Measurements from ENCODE around the gene MBD5. TPM values are rescaled to one million over a fixed set of nuclear protein-coding genes. Genes with fewer than 3 reads are reported as not detected.

MBD5 gene
- total and polyA plus RNA-seq, 2 experiments from 2014 or later = 12.1 to 23.4 TPM

DNA sequence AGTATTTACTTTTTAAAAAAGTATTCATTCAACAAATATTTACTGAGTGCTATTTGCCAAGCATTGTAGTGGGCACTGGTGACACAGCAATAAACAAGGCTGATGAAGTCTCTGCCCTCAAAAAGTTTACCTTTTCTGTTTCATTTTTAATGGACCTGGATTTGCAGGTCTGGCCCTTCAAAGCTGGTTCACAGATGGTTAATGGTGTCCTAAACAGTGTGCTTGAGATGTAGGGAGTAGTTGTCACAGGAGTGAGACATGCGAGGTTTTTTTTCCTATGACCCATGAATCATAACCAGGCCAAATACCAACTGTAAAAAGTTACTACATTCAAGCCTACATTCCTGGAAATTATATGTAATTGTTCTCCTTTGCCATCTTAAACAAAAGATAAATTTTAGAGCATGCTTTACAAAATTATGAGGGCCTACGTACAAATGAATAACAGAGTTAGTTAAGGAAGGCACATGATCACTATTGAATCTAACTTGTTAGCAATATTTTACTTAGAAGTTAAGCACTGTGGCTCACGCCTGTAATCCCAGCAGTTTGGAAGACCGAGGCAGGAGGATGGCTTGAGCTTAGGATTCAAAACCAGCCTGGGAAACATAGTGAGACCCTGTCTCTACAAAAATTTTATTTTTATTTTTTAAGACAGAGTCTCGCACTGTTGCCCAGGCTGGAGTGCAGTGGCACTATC lies 223.9 kb downstream of the MBD5 start:
- in situ Hi-C loops (cut with MboI) = no loop called here
- Histone ChIP-seq H3K9me2 (ENCODE audit: insufficient read depth) (no peaks in the 10 kb centered on the region), H3K36me3 (ENCODE audit: low read depth) (no peaks in the 10 kb centered on the region), H3K4me1 (ENCODE audit: insufficient read depth) (peaks cover 33% of the 10 kb centered on the region), H3K4me3 (peak overlapping the region; percentile 7; the same call in 1 of the 2 replicates), H3K27ac (peak overlapping the region; percentile 64), H3K4me2 (ENCODE audit: unreplicated experiment) (peak overlapping the region; percentile 59), H3K9ac (peak overlapping the region; percentile 10), H4K20me1 (ENCODE audit: insufficient read depth) (no peaks in the 10 kb centered on the region), H3F3A (ENCODE audit: insufficient read depth) (peaks cover 17% of the 10 kb centered on the region; the same call in 1 of the 2 replicates), H3K79me2 (ENCODE audit: insufficient read depth) (peaks cover 10% of the 10 kb centered on the region), H2AFZ (peak overlapping the region; percentile 14), H3K27me3 (replicated peaks; ENCODE audit: insufficient read depth) (no peaks in the 10 kb centered on the region), H3K9me3 (ENCODE audit: low read depth) (no peaks in the 10 kb centered on the region)
- WGBS, 2 experiments (ENCODE audit: low coverage in 1 of 2, low lambda C conversion rate in 2 of 2, missing lambda C conversion rate in 2 of 2) = 11 to 15% methylated on average over 5 of the region's 5 CpGs
- peak; percentile 87 for DNase-seq
- TF ChIP-seq EZH2phosphoT487 (IDR thresholded peaks at IDR 0.05; ENCODE audit: insufficient read depth, low read depth) (no peak), EZH2 (IDR thresholded peaks at IDR 0.05; ENCODE audit: insufficient read depth, poor library complexity, severe bottlenecking) (no peak)

DNA sequence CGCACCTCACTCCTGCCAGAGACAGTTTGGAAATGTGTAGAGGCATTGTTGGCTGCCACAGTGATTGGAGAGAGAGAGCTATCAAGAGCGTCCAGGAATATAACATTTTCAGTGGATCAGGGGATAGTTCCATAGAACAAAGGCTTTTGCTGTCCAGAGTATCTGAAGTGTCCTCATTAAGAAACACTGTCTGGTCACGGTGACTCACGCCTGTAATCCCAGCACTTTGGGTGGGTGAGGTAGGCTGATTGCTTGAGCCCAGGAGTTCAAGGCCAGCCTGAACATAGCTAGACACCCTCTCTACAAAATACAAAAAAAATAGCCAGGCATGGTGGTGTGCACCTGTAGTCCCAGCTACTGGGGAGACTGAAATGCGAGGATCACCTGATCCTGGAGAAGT lies 231.1 kb downstream of the MBD5 start:
- Histone ChIP-seq H3K4me1 (ENCODE audit: insufficient read depth) (no peaks in the 10 kb centered on the region), H3K9me3 (ENCODE audit: low read depth) (no peaks in the 10 kb centered on the region), H3K36me3 (ENCODE audit: low read depth) (peaks cover 5% of the 10 kb centered on the region; the same call in 1 of the 2 replicates), H3F3A (ENCODE audit: insufficient read depth) (no peaks in the 10 kb centered on the region), H3K27me3 (replicated peaks; ENCODE audit: insufficient read depth) (no peaks in the 10 kb centered on the region), H3K79me2 (ENCODE audit: insufficient read depth) (peaks cover 4% of the 10 kb centered on the region; the same call in 1 of the 2 replicates), H2AFZ (no peak overlapping the region), H4K20me1 (ENCODE audit: insufficient read depth) (no peaks in the 10 kb centered on the region), H3K4me2 (ENCODE audit: unreplicated experiment) (no peak overlapping the region), H3K27ac (no peak overlapping the region), H3K9me2 (ENCODE audit: insufficient read depth) (no peaks in the 10 kb centered on the region), H3K9ac (no peak overlapping the region), H3K4me3 (no peak overlapping the region)
- 97 to 100% methylated on average over 5 of the region's 5 CpGs for WGBS, 2 experiments (ENCODE audit: low coverage in 1 of 2, low lambda C conversion rate in 2 of 2, missing lambda C conversion rate in 2 of 2)
- TF ChIP-seq EZH2phosphoT487 (IDR thresholded peaks at IDR 0.05; ENCODE audit: insufficient read depth, low read depth) = no peak
- TF ChIP-seq EZH2 (IDR thresholded peaks at IDR 0.05; ENCODE audit: insufficient read depth, poor library complexity, severe bottlenecking) = no peak
- in situ Hi-C loops (cut with MboI) = no loop called here
- DNase-seq = no peak

DNA sequence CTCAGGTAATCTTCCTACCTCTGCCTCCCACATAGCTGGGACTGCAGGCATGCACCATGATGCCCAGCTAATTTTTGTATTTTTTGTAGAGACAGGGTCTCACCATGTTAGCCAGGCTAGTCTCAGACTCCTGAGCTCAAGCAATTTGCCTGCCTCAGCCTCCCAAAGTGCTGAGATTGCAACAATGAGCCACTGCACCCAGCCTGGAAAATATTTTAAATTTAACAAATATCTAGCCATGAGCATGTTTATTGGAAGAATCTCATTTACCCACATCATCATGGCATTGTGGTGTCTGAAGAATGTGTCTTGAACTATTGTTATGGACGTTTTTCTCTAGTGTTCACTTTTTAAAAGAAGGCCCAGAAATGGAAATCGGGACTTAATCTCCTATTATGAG lies 231.8 kb downstream of the MBD5 start:
- 94 to 100% methylated on average over 2 of the region's 2 CpGs for WGBS, 2 experiments (ENCODE audit: low coverage in 1 of 2, low lambda C conversion rate in 2 of 2, missing lambda C conversion rate in 2 of 2)
- H3K4me2 ChIP-seq (ENCODE audit: unreplicated experiment) = no peak overlapping the region
- in situ Hi-C loops (cut with MboI) = no loop called here

DNA sequence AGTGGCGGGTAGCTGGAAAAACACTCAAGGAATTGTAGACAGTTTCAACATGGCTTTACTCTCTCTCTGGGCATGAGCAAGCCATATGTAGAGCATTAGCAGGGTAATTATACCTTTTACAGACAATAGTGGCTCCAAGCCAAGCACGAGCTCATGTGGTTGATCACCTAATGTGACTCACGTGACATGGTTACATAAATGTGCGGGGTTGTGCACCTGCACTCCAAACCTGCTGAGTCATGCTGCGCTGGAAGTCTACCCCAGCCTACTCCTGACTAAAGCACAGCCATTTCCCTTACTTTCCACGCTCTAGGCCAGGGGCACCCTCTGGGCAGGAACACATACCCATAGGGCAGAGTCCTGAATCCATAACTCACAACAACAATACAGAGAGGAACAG lies 232.8 kb downstream of the MBD5 start:
- H3K4me1 ChIP-seq (ENCODE audit: insufficient read depth) = no peaks in the 10 kb centered on the region
- TF ChIP-seq EZH2phosphoT487 (IDR thresholded peaks at IDR 0.05; ENCODE audit: insufficient read depth, low read depth) = no peak
- TF ChIP-seq EZH2 (IDR thresholded peaks at IDR 0.05; ENCODE audit: insufficient read depth, poor library complexity, severe bottlenecking) = no peak
- no peak for DNase-seq
- no peaks in the 10 kb centered on the region for H3K9me2 ChIP-seq (ENCODE audit: insufficient read depth)
- in situ Hi-C loops (cut with MboI) = no loop called here
- H3K9me3 ChIP-seq (ENCODE audit: low read depth) = no peaks in the 10 kb centered on the region
- H3K9ac ChIP-seq = no peak overlapping the region
- no peaks in the 10 kb centered on the region for H3K79me2 ChIP-seq (ENCODE audit: insufficient read depth)
- no peak overlapping the region for H3K4me2 ChIP-seq (ENCODE audit: unreplicated experiment)
- H3K27ac ChIP-seq = no peak overlapping the region
- H3F3A ChIP-seq (ENCODE audit: insufficient read depth) = no peaks in the 10 kb centered on the region
- H4K20me1 ChIP-seq (ENCODE audit: insufficient read depth) = no peaks in the 10 kb centered on the region
- WGBS, 2 experiments (ENCODE audit: low coverage in 1 of 2, low lambda C conversion rate in 2 of 2, missing lambda C conversion rate in 2 of 2) = 96 to 98% methylated on average over 6 of the region's 6 CpGs
- H2AFZ ChIP-seq = no peak overlapping the region
- no peak overlapping the region for H3K4me3 ChIP-seq
- peaks cover 5% of the 10 kb centered on the region; the same call in 1 of the 2 replicates for H3K36me3 ChIP-seq (ENCODE audit: low read depth)
- H3K27me3 ChIP-seq (replicated peaks; ENCODE audit: insufficient read depth) = no peaks in the 10 kb centered on the region

More for the DNA sequence above, 231.8 kb downstream of the MBD5 start:
- H3K79me2 ChIP-seq (ENCODE audit: insufficient read depth) = no peaks in the 10 kb centered on the region
- H3F3A ChIP-seq (ENCODE audit: insufficient read depth) = no peaks in the 10 kb centered on the region
- no peaks in the 10 kb centered on the region for H3K9me2 ChIP-seq (ENCODE audit: insufficient read depth)
- H3K27me3 ChIP-seq (replicated peaks; ENCODE audit: insufficient read depth) = no peaks in the 10 kb centered on the region
- H3K4me3 ChIP-seq = no peak overlapping the region
- H3K4me1 ChIP-seq (ENCODE audit: insufficient read depth) = no peaks in the 10 kb centered on the region
- H2AFZ ChIP-seq = no peak overlapping the region
- no peak for DNase-seq
- H4K20me1 ChIP-seq (ENCODE audit: insufficient read depth) = no peaks in the 10 kb centered on the region
- no peaks in the 10 kb centered on the region for H3K9me3 ChIP-seq (ENCODE audit: low read depth)
- peaks cover 5% of the 10 kb centered on the region; the same call in 1 of the 2 replicates for H3K36me3 ChIP-seq (ENCODE audit: low read depth)
- no peak overlapping the region for H3K27ac ChIP-seq
- no peak for TF ChIP-seq EZH2 (IDR thresholded peaks at IDR 0.05; ENCODE audit: insufficient read depth, poor library complexity, severe bottlenecking)
- no peak for TF ChIP-seq EZH2phosphoT487 (IDR thresholded peaks at IDR 0.05; ENCODE audit: insufficient read depth, low read depth)
- no peak overlapping the region for H3K9ac ChIP-seq
